ENCODE measurements around the gene USP44.
A peak's percentile ranks its signal among the peaks of the same experiment; 100 is the strongest.
"Not testable (repeated sequence)": the region's sequence is repeated elsewhere in the genome, so short reads cannot be mapped to it uniquely, and the experiment has no call there.

Gene USP44

GRCh38 chr12:95571369-95571768 is 20.1 kb upstream of the USP44 start:
- no peak overlapping the region for H3K4me3 Mint-ChIP-seq
- no peak overlapping the region for H3K27ac Mint-ChIP-seq (ENCODE audit: low read depth)
- no peak for ATAC-seq (replicated peaks; ENCODE audit: extremely low read depth, poor library complexity, severe bottlenecking)

DNA sequence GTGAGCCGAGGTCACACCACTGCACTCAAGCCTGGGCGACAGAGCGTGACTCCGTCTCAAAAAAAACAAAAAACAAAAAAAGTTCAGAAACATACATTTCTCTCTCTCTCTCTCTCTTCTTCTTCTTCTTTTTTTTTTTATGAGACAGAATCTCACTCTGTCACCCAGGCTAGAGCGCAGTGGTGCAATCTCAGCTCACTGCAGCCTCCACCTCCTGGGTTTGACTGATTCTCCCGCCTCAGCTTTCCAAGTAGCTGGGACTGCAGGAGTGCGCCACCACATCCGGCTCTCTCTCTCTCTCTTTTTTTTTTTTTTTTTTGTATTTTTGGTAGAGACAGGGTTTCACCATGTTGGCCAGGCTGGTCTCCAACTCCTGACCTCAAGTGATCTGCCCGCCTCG is 16.8 kb upstream of the USP44 start:
- H3K27ac Mint-ChIP-seq (ENCODE audit: low read depth); H3K27me3 Mint-ChIP-seq; H3K36me3 Mint-ChIP-seq (ENCODE audit: insufficient read depth); DNase-seq (ENCODE audit: low spot score in 2 of 2); H3K9me3 Mint-ChIP-seq; H3K4me3 Mint-ChIP-seq; ATAC-seq (replicated peaks; ENCODE audit: extremely low read depth, poor library complexity, severe bottlenecking); H3K4me1 Mint-ChIP-seq: not testable (repeated sequence)

More at GRCh38 chr12:95571369-95571768, 20.1 kb upstream of the USP44 start:
- no peak for DNase-seq (ENCODE audit: low spot score in 2 of 2)
- peaks cover 2% of the 10 kb centered on the region for H3K36me3 Mint-ChIP-seq (ENCODE audit: insufficient read depth)
- H3K9me3 Mint-ChIP-seq = no peaks in the 10 kb centered on the region
- H3K4me1 Mint-ChIP-seq = no peaks in the 10 kb centered on the region
- peaks cover 32% of the 10 kb centered on the region for H3K27me3 Mint-ChIP-seq

- H3K27ac Mint-ChIP-seq (ENCODE audit: low read depth) = no peak overlapping the region
- no peak for ATAC-seq (replicated peaks; ENCODE audit: extremely low read depth, poor library complexity, severe bottlenecking)
- H3K27me3 Mint-ChIP-seq = no peaks in the 10 kb centered on the region
Measured at GRCh38 chr12:95557625-95558024, 6.3 kb upstream of the USP44 start.

DNA sequence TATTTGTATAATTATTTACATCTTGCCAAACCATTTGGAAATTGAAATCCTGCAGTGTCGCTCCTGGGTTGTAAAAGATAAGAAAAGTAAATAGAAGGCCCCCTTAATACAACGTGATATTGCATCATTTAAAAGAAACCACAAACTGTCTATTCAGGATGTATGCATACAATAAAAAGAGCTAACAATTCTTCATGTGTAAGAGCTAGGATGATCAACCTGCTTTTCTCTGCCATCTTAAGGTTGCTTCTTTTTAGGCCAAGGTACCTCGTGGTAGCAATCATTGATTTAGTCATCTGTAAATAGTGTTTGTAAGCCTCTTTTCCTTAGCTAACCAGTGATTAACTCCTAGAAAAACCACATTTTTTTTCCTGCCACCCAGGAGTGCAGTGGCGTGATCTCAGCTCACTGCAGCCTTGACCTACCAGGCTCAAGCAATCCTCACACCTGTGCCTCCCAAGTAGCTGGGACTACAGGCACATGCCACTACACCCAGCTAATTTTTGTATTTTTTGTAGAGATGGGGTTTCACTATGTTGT is 3.3 kb upstream of the USP44 start:
- DNase-seq (ENCODE audit: low spot score in 2 of 2) (no peak), ATAC-seq (replicated peaks; ENCODE audit: extremely low read depth, poor library complexity, severe bottlenecking) (no peak)
- peaks cover 5% of the 10 kb centered on the region for H3K4me1 Mint-ChIP-seq
- no peak overlapping the region for H3K27ac Mint-ChIP-seq (ENCODE audit: low read depth)
- H3K9me3 Mint-ChIP-seq = no peaks in the 10 kb centered on the region
- H3K4me3 Mint-ChIP-seq = no peak overlapping the region
- H3K27me3 Mint-ChIP-seq = peaks cover 20% of the 10 kb centered on the region
- no peaks in the 10 kb centered on the region for H3K36me3 Mint-ChIP-seq (ENCODE audit: insufficient read depth)

More at GRCh38 chr12:95557625-95558024, 6.3 kb upstream of the USP44 start:
- no peaks in the 10 kb centered on the region for H3K36me3 Mint-ChIP-seq (ENCODE audit: insufficient read depth)
- H3K4me1 Mint-ChIP-seq = no peaks in the 10 kb centered on the region
- no peak for DNase-seq (ENCODE audit: low spot score in 2 of 2)
- no peaks in the 10 kb centered on the region for H3K9me3 Mint-ChIP-seq
- no peak overlapping the region for H3K4me3 Mint-ChIP-seq

GRCh38 chr12:95553197-95553943 is 2.1 kb upstream of the USP44 start:
- Mint-ChIP-seq H3K36me3 (ENCODE audit: insufficient read depth) (no peaks in the 10 kb centered on the region), H3K4me3 (peak overlapping the region; percentile 9), H3K27ac (ENCODE audit: low read depth) (no peak overlapping the region), H3K9me3 (no peaks in the 10 kb centered on the region), H3K27me3 (peaks cover 28% of the 10 kb centered on the region), H3K4me1 (peaks cover 5% of the 10 kb centered on the region)
- no peak for ATAC-seq (replicated peaks; ENCODE audit: extremely low read depth, poor library complexity, severe bottlenecking)
- DNase-seq (ENCODE audit: low spot score in 2 of 2) = no peak

DNA sequence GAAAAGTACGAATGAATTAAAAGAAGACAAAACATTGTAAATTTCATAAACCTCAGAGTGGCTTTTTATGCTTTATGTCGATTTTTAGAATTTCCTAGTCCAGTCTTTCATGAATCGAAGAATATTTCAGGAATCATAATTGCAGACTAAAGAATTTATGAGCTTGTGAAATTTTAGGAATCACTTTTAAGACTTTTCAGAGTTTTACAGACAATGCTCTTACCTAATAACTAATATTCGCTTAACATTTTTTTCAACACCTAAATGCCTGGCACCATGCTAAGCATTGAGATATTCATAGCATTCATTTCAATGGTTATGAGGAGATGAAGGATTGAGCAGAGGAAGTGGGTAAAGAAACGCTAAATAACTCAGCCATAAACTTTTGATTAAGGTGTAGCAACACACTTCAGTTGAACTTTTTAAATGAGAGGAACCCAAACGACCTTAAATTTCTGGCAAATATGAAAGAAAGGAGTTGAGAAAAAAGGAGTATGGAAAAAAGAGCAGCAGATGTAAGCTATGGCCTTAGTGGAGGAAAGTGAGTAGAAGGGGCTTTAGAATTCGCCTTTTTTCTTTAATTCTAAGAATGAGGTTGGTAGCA is 739 bp upstream of the USP44 start:
- peaks cover 2% of the 10 kb centered on the region for H3K36me3 Mint-ChIP-seq (ENCODE audit: insufficient read depth)
- peaks cover 38% of the 10 kb centered on the region for H3K27me3 Mint-ChIP-seq
- DNase-seq (ENCODE audit: low spot score in 2 of 2) = no peak
- H3K27ac Mint-ChIP-seq (ENCODE audit: low read depth) = no peak overlapping the region
- ATAC-seq (replicated peaks; ENCODE audit: extremely low read depth, poor library complexity, severe bottlenecking) = no peak
- H3K4me3 Mint-ChIP-seq = peak overlapping the region; percentile 25
- peaks cover 12% of the 10 kb centered on the region for H3K4me1 Mint-ChIP-seq
- no peaks in the 10 kb centered on the region for H3K9me3 Mint-ChIP-seq

GRCh38 chr12:95549392-95550084 is 1.7 kb downstream of the USP44 start:
- ATAC-seq (replicated peaks; ENCODE audit: extremely low read depth, poor library complexity, severe bottlenecking) (no peak), DNase-seq (ENCODE audit: low spot score in 2 of 2) (no peak)
- Mint-ChIP-seq H3K9me3 (no peaks in the 10 kb centered on the region), H3K27ac (ENCODE audit: low read depth) (no peak overlapping the region), H3K36me3 (ENCODE audit: insufficient read depth) (peaks cover 2% of the 10 kb centered on the region), H3K4me3 (peak overlapping the region; percentile 77), H3K4me1 (peaks cover 12% of the 10 kb centered on the region), H3K27me3 (peaks cover 56% of the 10 kb centered on the region)

DNA sequence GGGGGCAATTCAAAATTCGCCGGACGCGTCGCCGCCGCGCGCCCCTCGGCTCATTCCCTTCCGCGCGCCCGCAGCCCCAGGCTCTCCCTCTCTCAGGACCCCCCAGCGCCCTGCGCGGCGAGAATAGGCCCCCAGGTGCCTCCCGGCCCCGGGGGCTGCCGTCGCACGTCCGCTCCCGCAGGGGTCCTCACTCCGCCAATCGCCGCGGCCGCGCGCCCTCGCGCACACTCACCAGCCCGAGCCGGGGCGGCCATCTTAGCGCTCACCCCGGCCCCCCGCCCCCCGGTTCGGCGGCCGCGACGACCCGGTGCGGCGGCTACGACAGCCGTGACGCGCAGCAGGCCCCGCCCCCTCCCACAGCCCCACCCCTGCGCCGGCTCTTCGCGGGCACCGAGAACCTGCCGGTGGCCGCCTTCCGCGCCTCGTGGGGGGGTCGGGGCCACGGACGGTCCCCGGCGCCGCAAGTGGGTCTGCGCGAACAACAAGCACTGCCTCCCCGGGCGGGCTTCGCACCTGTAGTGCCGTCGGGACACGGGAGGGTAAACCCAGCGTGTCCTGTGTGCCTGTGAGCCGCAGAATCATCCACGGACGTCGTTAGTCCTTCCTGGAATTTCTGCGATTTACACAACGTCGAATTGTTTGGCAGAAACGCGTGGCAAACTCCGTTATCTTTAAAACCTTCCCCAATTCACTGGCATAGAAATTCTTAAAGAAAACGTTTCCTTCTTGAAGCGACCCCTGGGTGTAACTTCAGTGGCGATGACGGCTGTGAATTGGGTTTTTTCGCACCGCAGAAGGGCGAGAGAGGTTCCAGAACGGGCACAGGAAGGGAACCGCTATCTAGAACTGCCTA is 2.5 kb downstream of the USP44 start:
- peak in 1 of 2 donors; percentile 35 for DNase-seq (ENCODE audit: low spot score in 2 of 2)

DNA sequence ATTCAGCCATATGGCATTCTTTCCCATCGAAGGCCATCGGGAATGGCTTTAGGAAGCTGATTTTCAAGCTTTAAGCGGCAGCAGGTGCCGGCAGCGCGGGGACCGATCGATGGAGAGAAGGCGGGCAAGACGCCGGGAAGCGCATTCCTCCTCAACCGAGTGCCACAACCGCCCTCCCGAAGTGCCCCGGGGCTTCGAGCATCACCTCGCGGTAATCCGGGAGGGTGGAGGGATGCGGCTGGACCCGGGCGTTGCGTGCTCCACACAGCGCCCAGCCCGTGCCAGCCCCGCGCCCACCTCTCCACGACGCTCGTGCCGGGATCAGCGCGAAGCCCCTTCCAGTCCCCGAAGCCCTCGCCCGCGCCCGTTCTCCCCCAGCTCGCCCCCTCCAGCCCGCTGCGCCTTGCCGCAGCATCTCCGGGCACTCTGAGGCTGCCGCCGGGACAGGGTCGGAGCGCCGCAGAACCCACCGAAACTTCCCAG is 3.2 kb downstream of the USP44 start:
- Mint-ChIP-seq H3K27ac (ENCODE audit: low read depth) (no peak overlapping the region), H3K27me3 (peaks cover 56% of the 10 kb centered on the region), H3K9me3 (no peaks in the 10 kb centered on the region), H3K36me3 (ENCODE audit: insufficient read depth) (peaks cover 2% of the 10 kb centered on the region), H3K4me1 (peaks cover 12% of the 10 kb centered on the region), H3K4me3 (peak overlapping the region; percentile 77)
- DNase-seq (ENCODE audit: low spot score in 2 of 2) (no peak), ATAC-seq (replicated peaks; ENCODE audit: extremely low read depth, poor library complexity, severe bottlenecking) (peak; percentile 19)

More for the DNA sequence above, 2.5 kb downstream of the USP44 start:
- Mint-ChIP-seq H3K4me3 (peak overlapping the region; percentile 77), H3K36me3 (ENCODE audit: insufficient read depth) (peaks cover 2% of the 10 kb centered on the region), H3K9me3 (no peaks in the 10 kb centered on the region), H3K4me1 (peaks cover 12% of the 10 kb centered on the region), H3K27ac (ENCODE audit: low read depth) (no peak overlapping the region), H3K27me3 (peaks cover 56% of the 10 kb centered on the region)
- ATAC-seq (replicated peaks; ENCODE audit: extremely low read depth, poor library complexity, severe bottlenecking) = peak; percentile 66

DNA sequence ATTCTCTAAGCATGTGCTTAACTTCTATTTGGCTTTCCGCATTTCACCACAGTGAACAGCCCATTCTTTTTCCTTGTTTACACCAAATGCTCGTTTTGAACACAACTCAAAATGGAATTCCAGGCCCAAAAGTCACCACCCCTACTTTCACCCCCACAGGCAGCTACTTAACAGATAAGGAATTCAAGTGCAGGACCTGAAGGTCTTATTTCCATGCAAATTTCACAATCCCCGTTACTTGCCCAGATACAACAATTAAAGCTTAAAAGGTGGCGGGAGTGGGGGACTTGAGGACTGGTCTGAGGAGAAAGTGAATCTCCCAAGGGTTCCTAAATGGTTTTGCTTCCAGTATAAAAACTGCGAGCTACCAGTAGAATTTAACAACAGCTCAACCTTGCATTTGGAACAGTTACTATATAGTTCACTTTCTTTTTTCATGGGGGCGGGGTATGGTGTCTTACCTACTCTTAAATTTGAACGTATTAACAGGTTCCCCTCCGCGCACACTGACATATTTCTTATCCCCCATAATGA is 3.7 kb downstream of the USP44 start:
- Mint-ChIP-seq H3K27me3 (peaks cover 56% of the 10 kb centered on the region), H3K9me3 (no peaks in the 10 kb centered on the region), H3K36me3 (ENCODE audit: insufficient read depth) (peaks cover 2% of the 10 kb centered on the region), H3K4me1 (peaks cover 12% of the 10 kb centered on the region), H3K4me3 (peak overlapping the region; percentile 77), H3K27ac (ENCODE audit: low read depth) (no peak overlapping the region)
- ATAC-seq (replicated peaks; ENCODE audit: extremely low read depth, poor library complexity, severe bottlenecking) (no peak), DNase-seq (ENCODE audit: low spot score in 2 of 2) (no peak)

DNA sequence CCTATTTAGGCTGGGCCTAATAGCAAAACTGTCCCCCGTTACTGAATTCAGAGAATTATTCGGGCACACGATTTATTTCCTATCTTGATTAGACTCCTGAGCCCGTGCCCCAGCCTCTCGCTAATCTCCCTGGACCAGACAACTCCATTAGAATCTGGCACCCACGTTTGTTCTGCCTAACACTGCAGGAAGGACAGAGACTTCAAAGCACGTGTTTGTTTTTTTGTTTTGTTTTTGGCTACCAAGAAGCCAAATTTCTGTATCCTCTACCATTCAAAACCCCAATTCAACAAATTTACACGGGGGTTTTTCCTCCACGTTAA is 4.8 kb downstream of the USP44 start:
- ATAC-seq (replicated peaks; ENCODE audit: extremely low read depth, poor library complexity, severe bottlenecking) = no peak
- Mint-ChIP-seq H3K4me3 (no peak overlapping the region), H3K27me3 (peaks cover 50% of the 10 kb centered on the region), H3K36me3 (ENCODE audit: insufficient read depth) (peaks cover 2% of the 10 kb centered on the region), H3K27ac (ENCODE audit: low read depth) (no peak overlapping the region), H3K9me3 (no peaks in the 10 kb centered on the region), H3K4me1 (peaks cover 7% of the 10 kb centered on the region)
- DNase-seq (ENCODE audit: low spot score in 2 of 2) = no peak
